GM18502 (cell line): Measurements from ENCODE around the gene PNKP.
"Not testable (repeated sequence)": the region's sequence is repeated elsewhere in the genome, so short reads cannot be mapped to it uniquely, and the experiment has no call there.

ENCODE experiments used
- ATAC-seq: cut with Tn5 transposase; IDR thresholded peaks from one replicate; pipeline ENCODE4 v1.9.1; 2021; ENCODE audit warnings: mild to moderate bottlenecking; ENCODE audit not compliant: unreplicated experiment, poor library complexity

Gene PNKP

DNA sequence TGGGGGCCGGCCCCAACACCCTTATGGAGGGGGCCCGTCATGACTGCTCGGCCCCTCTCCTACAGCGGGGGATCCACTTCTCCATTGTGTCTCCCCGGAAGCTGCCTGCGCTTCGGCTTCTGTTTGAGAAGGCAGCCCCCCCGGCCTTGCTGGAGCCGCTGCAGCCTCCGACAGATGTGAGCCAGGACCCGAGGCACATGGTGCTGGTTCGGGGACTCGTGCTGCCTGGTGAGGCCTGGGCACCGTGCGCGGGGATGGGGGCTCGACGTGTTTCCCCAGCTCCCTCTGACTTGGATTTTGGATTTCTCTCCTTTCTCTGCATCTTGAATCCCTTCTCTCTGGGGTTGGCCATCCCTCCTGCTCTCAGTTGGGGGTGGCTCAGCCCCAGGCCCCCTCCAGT, 37.7 kb downstream of the PNKP start:
- no peak for ATAC-seq

DNA sequence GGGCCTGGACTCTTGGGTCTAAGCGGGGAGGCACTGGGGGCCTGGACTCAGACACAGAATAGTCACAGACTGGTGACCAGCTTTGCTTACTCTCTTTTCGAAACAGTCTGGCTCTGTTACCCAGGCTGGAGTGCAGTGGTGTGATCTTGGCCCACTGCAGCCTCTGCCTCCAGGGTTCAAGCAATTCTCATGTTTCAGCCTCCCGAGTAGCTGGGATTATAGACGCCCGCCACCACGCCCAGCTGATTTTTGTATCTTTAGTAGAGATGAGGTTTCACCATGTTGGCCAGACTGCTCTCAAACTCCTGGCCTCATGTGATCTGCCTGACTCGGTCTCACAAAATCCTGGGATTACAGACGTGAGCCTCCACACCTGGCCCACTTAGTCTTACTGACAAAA, 38.2 kb downstream of the PNKP start:
- no peak for ATAC-seq

DNA sequence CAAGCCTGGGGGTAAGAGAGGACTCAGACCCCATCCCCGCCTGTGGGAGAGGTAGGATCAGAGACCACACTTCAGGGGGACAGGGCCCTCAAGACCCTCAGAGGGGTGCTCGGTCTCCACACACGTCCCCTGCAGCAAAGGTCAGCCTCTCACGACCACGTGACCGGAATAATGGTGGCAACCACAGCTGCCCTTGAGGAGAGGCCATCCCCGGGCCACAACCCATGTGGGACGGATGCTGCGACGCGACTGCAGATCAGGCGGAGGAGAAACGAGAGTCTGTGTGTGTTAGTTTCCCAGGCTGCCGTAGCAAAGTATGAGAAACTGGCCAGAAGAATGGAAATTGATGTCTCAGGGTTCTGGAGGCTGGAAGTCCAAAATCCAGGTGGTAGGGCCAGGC, 40.3 kb downstream of the PNKP start:
- ATAC-seq, result no peak

DNA sequence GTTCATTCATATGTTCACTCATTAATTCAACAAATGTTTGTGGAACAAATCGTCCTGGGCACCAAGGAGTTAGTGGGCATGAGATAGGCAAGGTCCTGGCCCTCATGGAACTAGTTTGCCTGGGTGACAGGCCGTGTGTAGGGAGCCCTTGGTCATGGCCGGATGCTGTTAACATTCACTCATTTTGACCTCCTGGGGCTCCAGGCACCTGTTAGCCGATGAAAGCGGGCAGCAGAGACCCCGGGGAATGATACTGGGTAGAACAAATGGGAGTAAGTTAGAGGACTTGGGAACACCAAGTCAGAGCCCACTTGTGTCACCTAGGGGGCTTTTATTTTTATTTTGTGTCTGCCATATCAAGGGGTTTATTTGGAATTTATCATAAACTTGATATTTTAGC, 42.7 kb downstream of the PNKP start:
- no peak for ATAC-seq

DNA sequence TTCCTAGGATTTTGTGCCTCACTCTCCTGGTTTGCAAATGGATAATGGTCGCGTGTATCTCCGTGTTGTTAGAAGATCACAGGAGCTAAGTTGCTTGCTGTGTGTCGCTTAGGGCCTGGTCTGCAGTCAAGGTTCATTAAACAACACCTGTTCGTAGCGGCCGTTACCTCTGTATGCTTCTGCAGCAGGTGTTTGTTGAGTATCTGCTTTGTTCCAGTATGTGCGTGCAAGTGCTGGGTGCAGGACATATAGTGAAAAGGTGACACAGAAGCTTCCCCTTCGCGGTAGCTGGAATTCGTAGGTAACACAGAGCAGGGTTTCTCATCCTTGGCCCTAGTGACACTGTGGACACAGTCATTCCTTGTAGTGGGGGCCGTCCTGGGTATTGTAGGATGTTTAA, 43.9 kb downstream of the PNKP start:
- ATAC-seq, result no peak

DNA sequence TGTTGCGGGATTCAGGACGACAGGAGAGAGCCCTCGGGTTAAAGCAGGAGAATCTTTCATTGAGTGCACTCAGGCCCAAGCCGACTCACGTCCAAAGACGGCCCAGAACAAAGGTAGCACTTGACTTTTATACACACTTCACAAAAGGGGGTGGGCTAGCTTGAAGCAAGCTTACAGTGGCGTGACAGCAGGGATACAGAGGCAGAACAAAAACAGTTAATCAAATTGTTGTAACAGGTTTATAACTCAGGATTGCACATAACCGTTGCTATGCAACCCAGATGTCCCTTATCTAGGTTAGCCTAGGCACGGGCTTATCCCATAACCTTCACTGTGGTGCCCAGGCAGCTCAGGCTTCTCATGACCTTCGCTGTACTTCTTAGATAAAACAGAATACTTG, 47.3 kb downstream of the PNKP start:
- ATAC-seq, result no peak

DNA sequence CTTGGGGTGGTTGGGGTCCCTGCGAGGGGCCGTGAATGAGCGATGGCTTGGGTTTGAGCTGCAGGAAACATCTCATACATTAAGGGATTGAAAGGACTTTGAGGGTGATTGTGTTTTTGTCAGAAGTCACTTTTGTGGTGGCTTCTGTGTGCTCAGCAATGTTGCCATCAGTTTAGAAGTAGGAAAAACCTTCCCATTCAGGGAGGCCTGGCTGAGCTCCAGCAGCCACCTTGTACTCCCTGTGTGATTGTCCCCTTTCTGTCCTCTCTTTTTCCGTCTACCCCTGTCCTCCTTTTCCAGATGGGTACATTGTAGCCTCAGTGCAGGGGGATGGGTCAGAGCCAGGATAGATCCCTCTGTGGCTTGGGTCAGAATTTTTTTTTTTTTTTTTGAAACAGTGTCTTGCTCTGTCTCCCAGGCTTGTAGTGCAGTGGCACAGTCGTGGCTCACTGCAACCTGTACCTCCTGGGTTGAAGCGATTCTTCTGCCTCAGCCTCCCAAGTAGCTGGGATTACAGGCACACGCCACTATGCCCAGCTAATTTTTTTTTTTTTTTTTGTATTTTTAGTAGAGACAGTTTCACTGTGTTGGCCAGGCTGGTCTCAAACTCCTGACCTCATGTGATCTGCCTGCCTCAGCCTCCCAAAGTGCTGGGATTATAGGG, 47.8 kb downstream of the PNKP start:
- not testable (repeated sequence) for ATAC-seq

DNA sequence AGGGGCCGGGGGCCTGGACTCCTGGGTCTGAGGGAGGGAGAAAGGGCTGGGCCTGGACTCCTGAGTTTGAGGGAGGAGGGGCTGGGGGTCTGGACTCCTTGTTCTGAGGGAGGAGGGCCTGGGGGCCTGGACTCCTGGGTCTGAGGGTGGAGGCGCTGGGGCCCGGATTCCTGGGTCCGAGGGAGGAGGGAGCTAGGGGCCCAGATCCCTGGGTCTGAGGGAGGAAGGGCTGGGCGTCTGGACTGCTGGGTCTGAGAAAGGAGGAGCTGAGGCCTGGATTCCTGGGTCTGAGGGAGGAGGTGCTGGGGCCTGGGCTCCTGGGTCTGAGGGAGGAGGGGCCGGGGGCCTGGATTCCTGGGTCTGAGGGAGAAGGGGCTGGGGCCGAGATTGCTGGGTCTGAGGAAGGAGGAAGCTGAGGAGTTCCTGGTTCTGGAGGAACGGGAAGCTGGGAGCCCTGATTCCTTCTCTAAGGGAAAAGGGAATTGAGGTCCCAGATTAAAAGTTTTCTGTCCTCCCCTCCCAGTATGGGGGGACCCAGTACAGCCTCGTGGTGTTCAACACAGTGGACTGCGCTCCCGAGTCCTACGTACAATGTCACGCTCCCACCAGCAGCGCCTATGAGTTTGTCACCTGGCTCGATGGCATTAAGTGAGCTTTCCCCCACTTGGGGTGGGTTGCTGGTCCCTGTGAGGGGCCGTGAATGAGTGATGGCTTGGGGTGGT, 48.6 kb downstream of the PNKP start:
- peak; percentile 3 for ATAC-seq

DNA sequence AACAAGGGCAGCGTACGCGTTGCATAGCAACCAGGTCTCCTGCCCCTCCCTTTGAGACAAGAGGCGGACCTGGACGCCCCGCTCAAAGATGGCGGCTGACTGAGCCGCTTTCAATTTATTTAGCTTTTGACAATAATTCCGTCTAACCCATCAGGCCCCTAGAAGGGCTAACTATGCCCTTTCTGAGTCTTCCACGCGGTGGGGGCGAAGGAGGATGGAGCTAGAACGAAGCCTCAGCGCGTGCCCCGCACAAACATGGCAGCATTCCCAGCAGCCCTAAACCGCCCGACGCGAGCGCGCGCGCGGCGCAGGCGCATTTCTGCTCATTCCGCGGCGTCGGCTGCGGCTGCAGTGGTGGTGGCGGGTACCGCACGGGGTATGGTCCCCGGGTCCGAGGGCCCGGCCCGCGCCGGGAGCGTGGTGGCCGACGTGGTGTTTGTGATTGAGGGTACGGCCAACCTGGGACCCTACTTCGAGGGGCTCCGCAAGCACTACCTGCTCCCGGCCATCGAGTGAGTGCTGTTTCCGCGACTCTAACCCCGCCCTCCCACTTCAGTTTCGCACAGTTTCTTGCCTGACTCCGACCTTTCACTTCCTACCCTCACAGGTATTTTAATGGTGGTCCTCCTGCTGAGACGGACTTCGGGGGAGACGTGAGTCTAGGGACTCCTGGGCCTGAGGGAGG, 49.3 kb downstream of the PNKP start, which contains the start of gene MED25:
Gene MED25 (plus strand): TSS at position 326 of the 685 bp plus-strand sequence. CDS start 53 bp downstream, at position 379.
- peak; percentile 70 for ATAC-seq

DNA sequence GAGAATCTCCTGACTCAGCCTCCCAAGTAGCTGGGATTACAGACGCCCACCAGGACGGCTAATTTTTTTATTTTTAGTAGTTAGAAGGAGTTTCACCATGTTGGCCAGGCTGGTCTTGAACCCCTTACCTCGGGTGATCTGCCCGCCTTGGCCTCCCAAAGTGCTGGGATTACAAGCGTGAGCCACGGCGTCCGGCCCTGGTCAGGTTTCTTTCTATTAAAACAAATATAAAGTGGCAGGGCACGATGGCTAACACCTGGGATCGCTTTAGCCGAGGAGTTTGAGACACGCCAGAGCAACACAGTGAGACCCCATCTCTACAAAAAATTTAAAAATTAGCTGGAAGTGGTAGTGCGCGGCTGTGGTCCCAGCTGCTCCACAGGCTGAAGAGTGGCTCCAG, 50.8 kb downstream of the PNKP start:
- ATAC-seq, result no peak

DNA sequence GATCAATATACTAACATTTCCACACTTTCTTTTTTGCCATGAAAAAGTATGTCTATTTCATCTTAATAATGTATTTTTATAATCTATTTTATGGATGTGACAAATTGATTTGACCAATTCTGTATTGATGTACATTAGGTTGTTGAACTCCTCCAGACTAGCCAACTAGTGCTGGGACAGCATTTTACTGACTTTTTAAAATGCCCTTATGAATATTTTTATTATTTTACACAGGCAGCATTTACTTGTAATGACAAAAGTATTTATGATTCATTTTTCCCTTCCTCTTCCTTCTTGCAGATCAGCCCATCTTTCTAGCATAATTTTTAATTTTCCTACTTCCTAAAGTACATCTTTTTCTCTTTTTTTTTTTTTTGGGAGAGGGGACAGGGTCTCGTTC, 53.4 kb downstream of the PNKP start:
- no peak for ATAC-seq

DNA sequence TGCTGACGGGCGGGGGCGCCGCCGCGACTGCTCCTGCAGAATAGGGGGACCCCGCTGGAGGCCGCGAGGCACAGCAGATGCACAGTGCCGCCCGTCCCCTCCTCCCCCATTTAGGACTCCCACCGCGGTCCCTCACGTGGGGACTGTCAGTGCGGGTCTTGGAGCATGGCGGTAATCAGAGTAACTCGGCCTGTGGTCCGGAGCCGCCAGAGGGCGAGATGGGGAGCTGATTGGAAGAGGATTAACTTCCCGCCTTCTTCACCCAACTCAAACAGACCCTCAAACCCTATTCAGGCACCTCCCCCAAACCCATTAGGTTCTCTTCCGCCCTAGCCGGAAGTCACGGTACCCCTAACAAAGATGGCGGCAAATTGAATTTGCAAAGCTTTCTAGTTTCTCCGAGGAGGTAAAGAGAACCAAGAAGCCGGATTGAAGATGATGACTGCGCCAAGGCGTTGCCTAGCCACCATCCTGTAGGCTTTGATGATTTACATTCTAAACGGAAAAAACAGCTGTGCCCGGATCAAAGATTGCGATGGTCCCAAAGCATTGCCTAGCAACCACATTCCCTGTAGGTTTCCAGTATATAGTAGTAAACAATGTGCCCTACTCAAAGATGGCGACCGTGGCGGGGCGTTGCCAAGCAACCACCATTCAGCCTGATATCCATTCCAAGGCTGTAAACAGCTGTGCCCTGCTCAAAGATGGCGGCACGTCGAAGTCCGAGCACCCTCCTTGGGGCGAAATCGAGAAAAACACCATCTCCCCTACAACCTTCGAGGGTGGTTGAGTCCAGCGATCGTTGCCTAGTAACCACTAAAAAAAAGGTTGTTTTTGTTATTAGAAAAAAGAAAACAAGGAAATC, 54.1 kb downstream of the PNKP start, which contains the start of gene FUZ:
Gene FUZ (minus strand): TSS at position 296 of the 865 bp plus-strand sequence. CDS start 186 bp downstream, at position 110.
- peak; percentile 57 for ATAC-seq

DNA sequence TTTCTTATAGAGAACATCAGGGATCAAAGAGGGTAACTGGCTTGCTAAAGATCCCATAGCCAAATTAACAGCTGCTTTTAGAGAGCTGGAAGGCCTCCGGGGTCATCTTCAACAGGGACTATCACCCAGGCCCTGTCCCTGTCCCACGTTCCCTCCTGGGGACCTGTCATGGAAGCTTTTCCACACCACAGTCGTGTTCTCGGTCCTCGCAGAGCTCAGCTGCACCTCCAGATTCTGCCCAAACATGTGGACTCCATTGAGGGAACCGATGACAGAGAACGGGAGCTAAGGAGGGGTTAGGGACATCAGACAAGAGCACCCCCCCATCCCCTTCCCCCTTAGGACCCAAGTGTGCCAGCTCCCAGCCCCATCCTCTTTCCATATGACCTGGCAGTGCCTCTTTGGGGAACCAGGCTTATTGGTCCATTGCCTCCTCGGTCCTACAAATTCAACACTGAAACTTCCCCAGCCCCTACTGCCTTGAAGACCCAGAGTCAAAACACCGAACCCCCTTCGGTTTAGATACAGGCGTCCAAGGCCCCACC, 54.9 kb downstream of the PNKP start:
- ATAC-seq, result no peak

DNA sequence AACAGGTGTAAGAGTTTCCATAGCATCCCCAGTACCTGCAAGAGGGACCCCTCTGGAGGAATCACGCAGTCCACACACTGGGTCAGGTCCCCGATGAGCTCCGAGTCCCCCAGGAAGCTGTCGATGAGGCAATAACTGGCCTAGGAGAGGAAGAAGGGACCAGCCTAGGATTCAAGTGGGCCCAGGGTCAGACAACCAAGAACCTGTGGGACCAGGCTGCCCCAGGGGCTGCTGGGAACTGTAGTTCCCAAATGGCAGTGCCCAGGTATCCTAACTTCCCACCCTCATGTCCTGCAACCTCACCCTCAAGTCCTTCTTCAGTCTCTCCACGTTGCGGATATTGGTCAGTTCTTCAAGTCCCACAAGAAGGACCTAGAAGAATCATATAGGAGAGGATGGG, 56.0 kb downstream of the PNKP start:
- no peak for ATAC-seq
